Natural killer cell (primary cell): ENCODE data around the gene DDA1. TPM values are rescaled to one million over a fixed set of nuclear protein-coding genes. Genes with fewer than 3 reads are reported as not detected.

Source experiments
- ATAC-seq, 3 donors: fragments of 150-1000 bp in 2 of 3; fragments of 200-7000 bp in 1 of 3; cut with Tn5 transposase; 1 replicate in 1 of 3; 2 replicates in 2 of 3; pipeline ENCODE4 v1.10.0; 2021; ENCODE audit warnings: mild to moderate bottlenecking in 2 of 3, moderate library complexity in 2 of 3
- DNase-seq, 2 donors: peaks; one replicate each; pipeline versions ENCODE4 v3.0.0 to v3.0.0-alpha.2; 2013 to 2021; ENCODE audit warnings: mixed read lengths in 1 of 2
- H3K27ac ChIP-seq: one replicate; pipeline ENCODE4 v1.5.1; 2013; ENCODE audit warnings: mild to moderate bottlenecking, low read length
- H3K27me3 ChIP-seq: one replicate; pipeline ENCODE4 v1.6.1; 2013; ENCODE audit warnings: low read length; ENCODE audit not compliant: control insufficient read depth, insufficient read depth
- H3K36me3 ChIP-seq: one replicate; pipeline ENCODE4 v1.6.1; 2013; ENCODE audit warnings: low read length; ENCODE audit not compliant: control insufficient read depth, insufficient read depth
- H3K4me1 ChIP-seq: one replicate; pipeline ENCODE4 v1.6.1; 2013; ENCODE audit warnings: low read length; ENCODE audit not compliant: control insufficient read depth, insufficient read depth
- H3K4me3 ChIP-seq: one replicate; pipeline ENCODE4 v1.5.1; 2013; ENCODE audit warnings: low read length
- H3K9me3 ChIP-seq: one replicate; pipeline ENCODE4 v1.6.1; 2013; ENCODE audit warnings: low read length; ENCODE audit not compliant: control insufficient read depth, insufficient read depth
- H3K27ac Mint-ChIP-seq, 2 donors: one replicate each; pipeline ENCODE4 v1.8.0; 2022; ENCODE audit warnings: mild to moderate bottlenecking in 2 of 2, mixed read lengths in 2 of 2, moderate library complexity in 1 of 2
- H3K27me3 Mint-ChIP-seq, 2 donors: one replicate each; pipeline ENCODE4 v1.8.0; 2022; ENCODE audit warnings: low read depth in 2 of 2, mixed read lengths in 2 of 2
- H3K36me3 Mint-ChIP-seq: one replicate; pipeline ENCODE4 v1.8.0; 2022; ENCODE audit warnings: mixed read lengths
- H3K4me1 Mint-ChIP-seq, 2 donors: one replicate each; pipeline ENCODE4 v1.8.0; 2022; ENCODE audit warnings: mixed read lengths in 2 of 2
- H3K4me3 Mint-ChIP-seq: one replicate; pipeline ENCODE4 v1.8.0; 2022; ENCODE audit warnings: mild to moderate bottlenecking, moderate library complexity, mixed read lengths
- H3K9me3 Mint-ChIP-seq, 2 donors: one replicate each; pipeline ENCODE4 v1.8.0; 2022; ENCODE audit warnings: mixed read lengths in 2 of 2
- CTCF ChIP-seq: fragments of 200-600 bp; IDR thresholded peaks from one replicate; pipeline ENCODE4 v1.8.0; 2022; ENCODE audit warnings: antibody characterized with exemption
- WGBS: methylation state at CpG from one replicate; pipeline ENCODE4 v1.1.7; 2013; ENCODE audit warnings: missing lambda C conversion rate; ENCODE audit not compliant: insufficient coverage; 5-methylcytosine and 5-hydroxymethylcytosine counted together
- intact Hi-C: fragments of 100-400 bp; cut with micrococcal nuclease; formaldehyde crosslinking; loops from one replicate; pipeline ENCODE4 v1.14.2; 2022
- total RNA-seq, 4 donors: library from RNA; stranded (reverse); fragments of 120-200 nt in 1 of 4; gene quantifications; one replicate each; pipeline versions ENCODE4 v1.2.3 to v1.2.4, GENCODE V29; 2013 to 2022

Gene DDA1
- total RNA-seq, 3 donors from 2014 or later (not counting 1 experiment from before 2014, with no cell fraction given) = 32.2 to 42.5 (median 37.7) TPM

GRCh38 chr19:17329366-17330261 lies 20.3 kb downstream of the DDA1 start:
- H3K4me3 ChIP-seq = no peak overlapping the region
- peak overlapping the region; percentile 57 for H3K4me3 Mint-ChIP-seq
- ATAC-seq (no peak), DNase-seq (no peak)
- no peak for TF ChIP-seq CTCF
- 65% methylated on average over 51 of the region's 51 CpGs for WGBS
- H3K27me3 Mint-ChIP-seq = no peaks in the 10 kb centered on the region
- peaks cover 10 to 30% of the 10 kb centered on the region in 2 donors for H3K4me1 Mint-ChIP-seq
- H3K27me3 ChIP-seq = no peaks in the 10 kb centered on the region
- H3K4me1 ChIP-seq = peaks cover 30% of the 10 kb centered on the region
- H3K27ac ChIP-seq = no peak overlapping the region
- H3K9me3 Mint-ChIP-seq = no peaks in the 10 kb centered on the region
- intact Hi-C loops = loop anchor here (10.0 kb wide), 1 partner anchor 75 kb away; the partner anchor contains the start of gene BST2
- no peaks in the 10 kb centered on the region for H3K9me3 ChIP-seq
- no peaks in the 10 kb centered on the region for H3K36me3 Mint-ChIP-seq
- H3K36me3 ChIP-seq = no peaks in the 10 kb centered on the region
- H3K27ac Mint-ChIP-seq = no peak overlapping the region

- Mint-ChIP-seq H3K4me3 (peak overlapping the region; percentile 68), H3K27ac (no peak overlapping the region), H3K27me3 (no peaks in the 10 kb centered on the region), H3K9me3 (no peaks in the 10 kb centered on the region), H3K36me3 (no peaks in the 10 kb centered on the region), H3K4me1 (peaks cover 10 to 36% of the 10 kb centered on the region in 2 donors)
- Histone ChIP-seq H3K36me3 (no peaks in the 10 kb centered on the region), H3K27me3 (no peaks in the 10 kb centered on the region), H3K4me3 (no peak overlapping the region), H3K27ac (no peak overlapping the region), H3K4me1 (peaks cover 38% of the 10 kb centered on the region), H3K9me3 (no peaks in the 10 kb centered on the region)
- WGBS = 92% methylated on average over 24 of the region's 24 CpGs
- ATAC-seq (no peak), DNase-seq (no peak)
- no peak for TF ChIP-seq CTCF
- intact Hi-C loops = loop anchor here (10.0 kb wide), 1 partner anchor 74 kb away; the partner anchor contains the start of gene BST2
Observed at GRCh38 chr19:17330262-17331044, 21.1 kb downstream of the DDA1 start.

- Histone ChIP-seq H3K4me1 (peaks cover 38% of the 10 kb centered on the region), H3K27me3 (no peaks in the 10 kb centered on the region), H3K9me3 (no peaks in the 10 kb centered on the region), H3K4me3 (no peak overlapping the region), H3K36me3 (no peaks in the 10 kb centered on the region), H3K27ac (no peak overlapping the region)
- TF ChIP-seq CTCF = no peak
- Mint-ChIP-seq H3K27me3 (no peaks in the 10 kb centered on the region), H3K36me3 (no peaks in the 10 kb centered on the region), H3K4me1 (peaks cover 10 to 36% of the 10 kb centered on the region in 2 donors), H3K9me3 (no peaks in the 10 kb centered on the region), H3K27ac (no peak overlapping the region), H3K4me3 (no peak overlapping the region)
- 86% methylated on average over 13 of the region's 13 CpGs for WGBS
- ATAC-seq (no peak), DNase-seq (no peak)
- intact Hi-C loops = loop anchor here (10.0 kb wide), 1 partner anchor 74 kb away; the partner anchor contains the start of gene BST2
Observed at GRCh38 chr19:17331045-17331558, 21.7 kb downstream of the DDA1 start.
